Lung microvascular endothelial cell (primary cell): ENCODE data around the gene MVP. TPM values are rescaled to one million over a fixed set of nuclear protein-coding genes. Genes with fewer than 3 reads are reported as not detected.
"Not testable (repeated sequence)": the region's sequence is repeated elsewhere in the genome, so short reads cannot be mapped to it uniquely, and the experiment has no call there.

ENCODE experiments used
- DNase-seq, 2 donors: peaks; one replicate each; pipeline versions ENCODE4 v3.0.0 to v3.0.0-alpha.2; 2010; ENCODE audit warnings: low read depth in 2 of 2
- total RNA-seq: library from RNA; depleted of rRNA; stranded (reverse); fragments of >200 nt; gene quantifications from 2 replicates; pipeline ENCODE4 v1.2.1, GENCODE V29; 2014

The MVP gene
- 122 and 182 TPM in 2 replicates for total RNA-seq

GRCh38 chr16:29820271-29820701, at the start of gene MVP:
Gene MVP (plus strand): TSS chr16:29820462. CDS start chr16:29830550, 10,088 bp downstream.
- DNase-seq: peak in 1 of 2 donors; percentile 48

GRCh38 chr16:29772330-29772729, 47.9 kb upstream of the MVP start:
- not testable (repeated sequence) for DNase-seq

GRCh38 chr16:29774730-29775129, 45.5 kb upstream of the MVP start:
- no peak for DNase-seq

- DNase-seq: no peak
These were observed 44.4 kb upstream of the MVP start for GRCh38 chr16:29775742-29776408.

- DNase-seq: no peak
These were observed 42.5 kb upstream of the MVP start, which contains the start of gene ZG16 for GRCh38 chr16:29777576-29778350. Gene ZG16 (plus strand): TSS chr16:29778256. CDS start chr16:29779267, 1,011 bp downstream.

- no peak for DNase-seq
These were observed 40.8 kb upstream of the MVP start for GRCh38 chr16:29779474-29779873.

- not testable (repeated sequence) for DNase-seq
These were observed 36.9 kb upstream of the MVP start for GRCh38 chr16:29783094-29783953.

- DNase-seq: no peak
These were observed 36.1 kb upstream of the MVP start for GRCh38 chr16:29784157-29784556.

- DNase-seq: peak; percentile 64 to 71
These were observed 35.3 kb upstream of the MVP start for GRCh38 chr16:29784901-29785500.

GRCh38 chr16:29787155-29787554, 33.1 kb upstream of the MVP start:
- not testable (repeated sequence) for DNase-seq

- DNase-seq: no peak
These were observed 30.5 kb upstream of the MVP start for GRCh38 chr16:29789775-29790182.

- DNase-seq: peak; percentile 99
These were observed 29.9 kb upstream of the MVP start, which contains the start of gene KIF22 for GRCh38 chr16:29790183-29790948. Gene KIF22 (plus strand): TSS chr16:29790751. CDS start chr16:29790760, 9 bp downstream.

GRCh38 chr16:29790949-29791844, 29.1 kb upstream of the MVP start:
- no peak for DNase-seq

GRCh38 chr16:29791845-29792807, 28.1 kb upstream of the MVP start:
- DNase-seq: no peak

GRCh38 chr16:29793153-29793552, 27.1 kb upstream of the MVP start:
- DNase-seq: not testable (repeated sequence)

- DNase-seq: no peak
These were observed 26.0 kb upstream of the MVP start for GRCh38 chr16:29794231-29794710.

- no peak for DNase-seq
These were observed 17.8 kb upstream of the MVP start for GRCh38 chr16:29802416-29802935.

GRCh38 chr16:29804020-29804419, 16.2 kb upstream of the MVP start:
- DNase-seq: no peak
